Hematopoietic multipotent progenitor cell treated with erythropoietin and hydrocortisone succinate and interleukin-3 and kit ligand, for 15 days (in vitro differentiated cells): Measurements from ENCODE around the gene SLC6A3.

Experiments
- DNase-seq: peaks from one replicate; pipeline ENCODE4 v3.0.0-alpha.2; 2015; ENCODE audit warnings: low spot score

SLC6A3 gene

GRCh38 chr5:1405539-1406530 lies 39.4 kb downstream of the SLC6A3 start:
- no peak for DNase-seq

GRCh38 chr5:1405121-1405520 lies 40.1 kb downstream of the SLC6A3 start:
- DNase-seq: no peak

GRCh38 chr5:1404062-1404461 lies 41.2 kb downstream of the SLC6A3 start:
- no peak for DNase-seq

GRCh38 chr5:1402611-1403255 lies 42.5 kb downstream of the SLC6A3 start:
- no peak for DNase-seq

- DNase-seq: no peak
Measured at GRCh38 chr5:1401536-1402138, 43.6 kb downstream of the SLC6A3 start.

GRCh38 chr5:1400936-1401335 lies 44.3 kb downstream of the SLC6A3 start:
- no peak for DNase-seq

- no peak for DNase-seq
Measured at GRCh38 chr5:1400211-1400855, 44.9 kb downstream of the SLC6A3 start.

GRCh38 chr5:1399737-1400136 lies 45.5 kb downstream of the SLC6A3 start:
- DNase-seq: no peak

- no peak for DNase-seq
Measured at GRCh38 chr5:1396293-1396816, 48.9 kb downstream of the SLC6A3 start.

- no peak for DNase-seq
Measured at GRCh38 chr5:1394881-1395860, 50.1 kb downstream of the SLC6A3 start.

- no peak for DNase-seq
Measured at GRCh38 chr5:1393571-1394501, 51.4 kb downstream of the SLC6A3 start.

GRCh38 chr5:1392801-1393565 lies 52.3 kb downstream of the SLC6A3 start:
- DNase-seq: no peak

GRCh38 chr5:1392261-1392660 lies 53.0 kb downstream of the SLC6A3 start:
- DNase-seq: no peak

GRCh38 chr5:1391691-1392090 lies 53.5 kb downstream of the SLC6A3 start:
- DNase-seq: no peak

GRCh38 chr5:1390861-1391600 lies 54.2 kb downstream of the SLC6A3 start:
- DNase-seq: no peak

GRCh38 chr5:1390333-1390732 lies 54.9 kb downstream of the SLC6A3 start:
- DNase-seq: no peak

- no peak for DNase-seq
Measured at GRCh38 chr5:1388383-1388967, 56.8 kb downstream of the SLC6A3 start.

GRCh38 chr5:1387876-1388275 lies 57.4 kb downstream of the SLC6A3 start:
- no peak for DNase-seq
